SK-N-SH treated with all-trans-retinoic acid at 6 μM for 48 hours (cell line): Measurements from ENCODE around the gene SPHK2.

Source experiments
- ATAC-seq: fragments of 200-7000 bp; cut with Tn5 transposase; 3 replicates; pipeline ENCODE4 v1.9.1; 2020; ENCODE audit warnings: mild to moderate bottlenecking, moderate library complexity
- ARNTL ChIP-seq: fragments of 450-650 bp; formaldehyde crosslinking; IDR thresholded peaks from 2 replicates; pipeline ENCODE4 v1.5.0; 2020; ENCODE audit warnings: low read depth, mild to moderate bottlenecking, moderate library complexity, borderline replicate concordance
- BACH2 ChIP-seq: fragments of 250-450 bp; sonication (Bioruptor Pico); IDR thresholded peaks from 2 replicates; pipeline ENCODE4 v1.9.0; 2021; ENCODE audit warnings: mild to moderate bottlenecking, borderline replicate concordance
- CSDC2 ChIP-seq: fragments of 250-450 bp; sonication (Bioruptor Pico); IDR thresholded peaks from 2 replicates; pipeline ENCODE4 v1.5.0; 2020; ENCODE audit warnings: mild to moderate bottlenecking, moderate library complexity
- ESRRG ChIP-seq: fragments of 250-450 bp; sonication (Bioruptor Pico); IDR thresholded peaks from 2 replicates; pipeline ENCODE4 v1.6.1; 2021; ENCODE audit warnings: mild to moderate bottlenecking
- GLIS3 ChIP-seq: fragments of 250-450 bp; sonication (Bioruptor Pico); IDR thresholded peaks from 2 replicates; pipeline ENCODE4 v1.5.0; 2020; ENCODE audit warnings: mild to moderate bottlenecking, moderate library complexity
- ISL1 ChIP-seq: fragments of 250-450 bp; sonication (Bioruptor Pico); IDR thresholded peaks from 2 replicates; pipeline ENCODE4 v2.1.2; 2022; ENCODE audit warnings: mild to moderate bottlenecking, moderate library complexity
- POU6F1 ChIP-seq: fragments of 250-450 bp; sonication (Bioruptor Pico); IDR thresholded peaks from 2 replicates; pipeline ENCODE4 v1.8.0; 2021; ENCODE audit warnings: low read depth, mild to moderate bottlenecking, moderate library complexity, borderline replicate concordance
- PPARA ChIP-seq: fragments of 250-450 bp; sonication (Bioruptor Pico); IDR thresholded peaks from 2 replicates; pipeline ENCODE4 v1.5.0; 2020; ENCODE audit warnings: mild to moderate bottlenecking, borderline replicate concordance
- SNAI2 ChIP-seq: fragments of 250-450 bp; sonication (Bioruptor Pico); IDR thresholded peaks from 2 replicates; pipeline ENCODE4 v1.5.0; 2020; ENCODE audit warnings: mild to moderate bottlenecking, moderate library complexity
- TCF4 ChIP-seq: fragments of 250-450 bp; sonication (Bioruptor Pico); IDR thresholded peaks from 2 replicates; pipeline ENCODE4 v1.8.0; 2021; ENCODE audit warnings: mild to moderate bottlenecking, moderate library complexity, borderline replicate concordance
- TSHZ2 ChIP-seq: fragments of 250-450 bp; sonication (Bioruptor Pico); IDR thresholded peaks from 2 replicates; pipeline ENCODE4 v1.5.0; 2020; ENCODE audit warnings: mild to moderate bottlenecking, moderate library complexity
- ZFP3 ChIP-seq: fragments of 250-450 bp; sonication (Bioruptor Pico); IDR thresholded peaks from 2 replicates; pipeline ENCODE4 v1.5.0; 2020; ENCODE audit warnings: mild to moderate bottlenecking, moderate library complexity
- ZNF70 ChIP-seq: fragments of 450-650 bp; formaldehyde crosslinking; IDR thresholded peaks from 2 replicates; pipeline ENCODE4 v1.5.0; 2020; ENCODE audit warnings: mild to moderate bottlenecking, moderate library complexity
- ZNF8 ChIP-seq: fragments of 450-650 bp; formaldehyde crosslinking; IDR thresholded peaks from 2 replicates; pipeline ENCODE4 v1.5.0; 2020; ENCODE audit warnings: mild to moderate bottlenecking, moderate library complexity
- TF ChIP-seq, protein P1 (sequence below): fragments of 250-450 bp; sonication (Bioruptor Pico); IDR thresholded peaks from 2 replicates; pipeline ENCODE4 v1.5.1; 2021; ENCODE audit warnings: mild to moderate bottlenecking, moderate library complexity
- TF ChIP-seq, protein P2 (sequence below): fragments of 250-450 bp; sonication (Bioruptor Pico); IDR thresholded peaks from 2 replicates; pipeline ENCODE4 v1.8.0; 2020; ENCODE audit warnings: mild to moderate bottlenecking, moderate library complexity, borderline replicate concordance

Gene SPHK2

GRCh38 chr19:48661711-48662090 is 42.4 kb downstream of the SPHK2 start:
- TF ChIP-seq TSHZ2 (CRISPR knock-in tag) (no peak), ARNTL (CRISPR knock-in tag) (no peak), CSDC2 (CRISPR knock-in tag) (no peak), POU6F1 (CRISPR knock-in tag) (no peak), ISL1 (CRISPR knock-in tag) (no peak), BACH2 (CRISPR knock-in tag) (no peak)
- no peak for ATAC-seq

GRCh38 chr19:48663667-48664066 is 44.4 kb downstream of the SPHK2 start:
- TF ChIP-seq ZFP3 (CRISPR knock-in tag) = no peak
- TF ChIP-seq SNAI2 = no peak
- no peak for TF ChIP-seq BACH2 (CRISPR knock-in tag)
- TF ChIP-seq POU6F1 (CRISPR knock-in tag) = no peak
- no peak for TF ChIP-seq ZNF8
- TF ChIP-seq TCF4 (CRISPR knock-in tag) = no peak
- no peak for TF ChIP-seq ARNTL (CRISPR knock-in tag)
- TF ChIP-seq, protein P1, sequence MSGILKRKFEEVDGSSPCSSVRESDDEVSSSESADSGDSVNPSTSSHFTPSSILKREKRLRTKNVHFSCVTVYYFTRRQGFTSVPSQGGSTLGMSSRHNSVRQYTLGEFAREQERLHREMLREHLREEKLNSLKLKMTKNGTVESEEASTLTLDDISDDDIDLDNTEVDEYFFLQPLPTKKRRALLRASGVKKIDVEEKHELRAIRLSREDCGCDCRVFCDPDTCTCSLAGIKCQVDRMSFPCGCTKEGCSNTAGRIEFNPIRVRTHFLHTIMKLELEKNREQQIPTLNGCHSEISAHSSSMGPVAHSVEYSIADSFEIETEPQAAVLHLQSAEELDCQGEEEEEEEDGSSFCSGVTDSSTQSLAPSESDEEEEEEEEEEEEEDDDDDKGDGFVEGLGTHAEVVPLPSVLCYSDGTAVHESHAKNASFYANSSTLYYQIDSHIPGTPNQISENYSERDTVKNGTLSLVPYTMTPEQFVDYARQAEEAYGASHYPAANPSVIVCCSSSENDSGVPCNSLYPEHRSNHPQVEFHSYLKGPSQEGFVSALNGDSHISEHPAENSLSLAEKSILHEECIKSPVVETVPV (CRISPR knock-in tag) = no peak
- TF ChIP-seq ESRRG (CRISPR knock-in tag) = no peak
- ATAC-seq = no peak

DNA sequence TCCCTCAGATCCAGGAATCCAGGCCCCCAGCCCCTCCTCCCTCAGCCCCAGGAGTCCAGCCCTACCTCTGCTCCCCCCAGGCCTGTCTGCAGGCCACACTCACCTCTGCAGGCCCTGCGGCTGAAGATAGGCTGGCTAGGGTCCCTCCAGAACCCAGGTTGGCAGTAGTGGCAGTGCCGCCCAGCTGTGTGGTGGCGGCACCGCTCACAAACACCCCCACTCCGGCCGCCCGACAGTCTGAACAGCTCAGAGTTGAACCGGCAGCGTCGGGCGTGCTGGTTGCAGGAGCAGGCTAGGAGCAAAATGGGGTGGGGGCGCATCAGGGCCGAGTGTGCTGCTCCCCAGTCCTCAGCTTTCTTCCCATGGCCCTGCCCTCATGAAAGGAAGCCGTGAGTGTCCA is 45.2 kb downstream of the SPHK2 start:
- TF ChIP-seq, protein P2, sequence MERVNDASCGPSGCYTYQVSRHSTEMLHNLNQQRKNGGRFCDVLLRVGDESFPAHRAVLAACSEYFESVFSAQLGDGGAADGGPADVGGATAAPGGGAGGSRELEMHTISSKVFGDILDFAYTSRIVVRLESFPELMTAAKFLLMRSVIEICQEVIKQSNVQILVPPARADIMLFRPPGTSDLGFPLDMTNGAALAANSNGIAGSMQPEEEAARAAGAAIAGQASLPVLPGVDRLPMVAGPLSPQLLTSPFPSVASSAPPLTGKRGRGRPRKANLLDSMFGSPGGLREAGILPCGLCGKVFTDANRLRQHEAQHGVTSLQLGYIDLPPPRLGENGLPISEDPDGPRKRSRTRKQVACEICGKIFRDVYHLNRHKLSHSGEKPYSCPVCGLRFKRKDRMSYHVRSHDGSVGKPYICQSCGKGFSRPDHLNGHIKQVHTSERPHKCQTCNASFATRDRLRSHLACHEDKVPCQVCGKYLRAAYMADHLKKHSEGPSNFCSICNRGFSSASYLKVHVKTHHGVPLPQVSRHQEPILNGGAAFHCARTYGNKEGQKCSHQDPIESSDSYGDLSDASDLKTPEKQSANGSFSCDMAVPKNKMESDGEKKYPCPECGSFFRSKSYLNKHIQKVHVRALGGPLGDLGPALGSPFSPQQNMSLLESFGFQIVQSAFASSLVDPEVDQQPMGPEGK (CRISPR knock-in tag) = no peak
- no peak for TF ChIP-seq ISL1 (CRISPR knock-in tag)
- TF ChIP-seq PPARA (CRISPR knock-in tag) = no peak
- TF ChIP-seq BACH2 (CRISPR knock-in tag) = no peak
- no peak for TF ChIP-seq GLIS3 (CRISPR knock-in tag)
- no peak for TF ChIP-seq ZFP3 (CRISPR knock-in tag)
- no peak for TF ChIP-seq CSDC2 (CRISPR knock-in tag)
- no peak for TF ChIP-seq ZNF70
- no peak for TF ChIP-seq TSHZ2 (CRISPR knock-in tag)
- TF ChIP-seq POU6F1 (CRISPR knock-in tag) = no peak
- TF ChIP-seq, all 23 proteins: peak for 0
- no peak for ATAC-seq
